Osteoblast (primary cell): ENCODE data around the gene ARMC9. TPM values are rescaled to one million over a fixed set of nuclear protein-coding genes. Genes with fewer than 3 reads are reported as not detected.
"Not testable (repeated sequence)": the region's sequence is repeated elsewhere in the genome, so short reads cannot be mapped to it uniquely, and the experiment has no call there.

ENCODE experiments used
- DNase-seq: peaks from one replicate; pipeline ENCODE4 v3.0.0; 2011; ENCODE audit warnings: low spot score, mixed read lengths; ENCODE audit not compliant: insufficient read length; ENCODE audit errors: missing footprints
- H2AFZ ChIP-seq: 2 replicates; pipeline ENCODE4 v1.6.0; 2011; ENCODE audit warnings: mild to moderate bottlenecking, low read length
- H3K27ac ChIP-seq: 2 replicates; pipeline ENCODE4 v1.5.1; 2011; ENCODE audit warnings: mild to moderate bottlenecking, low read depth, low read length, moderate library complexity
- H3K27me3 ChIP-seq: 2 replicates; pipeline ENCODE4 v1.6.0; 2012; ENCODE audit warnings: mild to moderate bottlenecking, control low read depth, inconsistent platforms, low read length, moderate library complexity; ENCODE audit not compliant: insufficient read depth
- H3K36me3 ChIP-seq: 2 replicates; pipeline ENCODE4 v1.5.1; 2011; ENCODE audit warnings: mild to moderate bottlenecking, low read length, control low read depth, moderate library complexity; ENCODE audit not compliant: insufficient read depth
- H3K4me1 ChIP-seq: 2 replicates; pipeline ENCODE4 v1.5.1; 2011; ENCODE audit warnings: mild to moderate bottlenecking, low read length, control low read depth, moderate library complexity; ENCODE audit not compliant: insufficient read depth
- H3K4me2 ChIP-seq: 2 replicates; pipeline ENCODE4 v1.6.0; 2011; ENCODE audit warnings: mild to moderate bottlenecking, low read length; ENCODE audit not compliant: insufficient read depth
- H3K4me3 ChIP-seq: fragments of 200-600 bp; sonication (generic); 3 replicates; pipeline ENCODE4 v1.5.1; 2012; ENCODE audit warnings: mild to moderate bottlenecking, low read length, inconsistent platforms; ENCODE audit not compliant: insufficient read depth
- H3K79me2 ChIP-seq: 2 replicates; pipeline ENCODE4 v1.6.0; 2012; ENCODE audit warnings: mild to moderate bottlenecking, low read length, control low read depth, inconsistent platforms; ENCODE audit not compliant: insufficient read depth
- H3K9me3 ChIP-seq: 2 replicates; pipeline ENCODE4 v1.5.1; 2011; ENCODE audit warnings: low read depth, low read length, control low read depth
- H4K20me1 ChIP-seq: 2 replicates; pipeline ENCODE4 v1.6.0; 2012; ENCODE audit warnings: mild to moderate bottlenecking, low read length, control low read depth; ENCODE audit not compliant: insufficient read depth
- total RNA-seq: library from RNA; depleted of rRNA; stranded (reverse); fragments of >200 nt; gene quantifications from 2 replicates; pipeline ENCODE4 v1.2.3, GENCODE V29; 2012
- TF ChIP-seq, protein P1 (sequence below): IDR thresholded peaks from 2 replicates; pipeline ENCODE4 v1.5.1; 2011; ENCODE audit warnings: mild to moderate bottlenecking, low read depth, low read length, moderate library complexity; ENCODE audit errors: extremely low read depth

The ARMC9 gene
- total RNA-seq, 1 donor: 221 TPM

DNA sequence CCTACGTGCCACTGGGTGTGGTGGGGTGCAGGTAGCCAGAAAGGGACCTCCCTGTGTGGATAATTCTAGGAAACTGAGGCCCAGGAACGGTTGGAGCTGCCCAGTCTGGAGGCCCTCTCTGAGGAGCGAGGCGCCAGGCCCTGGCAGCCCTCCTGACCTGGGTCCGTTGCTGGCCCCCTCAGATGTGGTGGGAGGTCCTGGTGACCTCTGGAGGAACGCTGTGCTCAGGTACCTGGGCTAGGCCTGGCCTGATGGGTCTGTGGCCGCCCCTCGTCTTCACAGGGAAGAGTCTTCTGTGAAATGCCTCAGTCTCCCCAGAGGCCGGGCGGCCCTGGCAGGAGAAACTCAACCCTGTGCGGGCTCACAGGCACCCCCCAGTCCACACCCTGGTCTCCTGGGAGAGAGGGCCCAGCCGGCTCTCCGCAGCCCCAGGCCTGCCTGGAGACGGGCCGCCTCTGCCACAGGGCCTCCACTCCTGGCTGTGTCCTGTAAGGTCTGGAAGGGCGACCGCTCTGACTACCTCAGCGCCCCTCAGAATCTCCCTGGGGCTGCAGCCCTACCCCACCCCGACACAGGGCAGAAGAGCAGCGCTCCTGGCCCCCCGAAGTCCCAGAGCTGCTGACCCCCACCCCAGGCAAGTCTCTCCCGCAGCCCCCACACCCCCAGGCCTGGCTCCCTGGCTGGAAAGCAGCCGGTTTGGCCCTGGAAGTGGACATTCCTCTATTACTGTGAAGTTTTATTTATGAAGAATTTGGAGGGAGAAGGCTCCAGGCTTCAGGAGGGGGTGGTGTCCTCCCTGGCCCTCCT lies 200.8 kb downstream of the ARMC9 start:
- Histone ChIP-seq H3K36me3 (no peaks in the 10 kb centered on the region), H3K27me3 (peaks cover 28% of the 10 kb centered on the region), H4K20me1 (no peaks in the 10 kb centered on the region), H3K4me2 (no peak overlapping the region), H2AFZ (no peak overlapping the region), H3K4me1 (peaks cover 14% of the 10 kb centered on the region), H3K79me2 (no peaks in the 10 kb centered on the region), H3K27ac (no peak overlapping the region), H3K4me3 (no peak overlapping the region), H3K9me3 (no peaks in the 10 kb centered on the region)
- peak; percentile 78 for DNase-seq
- TF ChIP-seq, protein P1, sequence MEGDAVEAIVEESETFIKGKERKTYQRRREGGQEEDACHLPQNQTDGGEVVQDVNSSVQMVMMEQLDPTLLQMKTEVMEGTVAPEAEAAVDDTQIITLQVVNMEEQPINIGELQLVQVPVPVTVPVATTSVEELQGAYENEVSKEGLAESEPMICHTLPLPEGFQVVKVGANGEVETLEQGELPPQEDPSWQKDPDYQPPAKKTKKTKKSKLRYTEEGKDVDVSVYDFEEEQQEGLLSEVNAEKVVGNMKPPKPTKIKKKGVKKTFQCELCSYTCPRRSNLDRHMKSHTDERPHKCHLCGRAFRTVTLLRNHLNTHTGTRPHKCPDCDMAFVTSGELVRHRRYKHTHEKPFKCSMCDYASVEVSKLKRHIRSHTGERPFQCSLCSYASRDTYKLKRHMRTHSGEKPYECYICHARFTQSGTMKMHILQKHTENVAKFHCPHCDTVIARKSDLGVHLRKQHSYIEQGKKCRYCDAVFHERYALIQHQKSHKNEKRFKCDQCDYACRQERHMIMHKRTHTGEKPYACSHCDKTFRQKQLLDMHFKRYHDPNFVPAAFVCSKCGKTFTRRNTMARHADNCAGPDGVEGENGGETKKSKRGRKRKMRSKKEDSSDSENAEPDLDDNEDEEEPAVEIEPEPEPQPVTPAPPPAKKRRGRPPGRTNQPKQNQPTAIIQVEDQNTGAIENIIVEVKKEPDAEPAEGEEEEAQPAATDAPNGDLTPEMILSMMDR: no peak

DNA sequence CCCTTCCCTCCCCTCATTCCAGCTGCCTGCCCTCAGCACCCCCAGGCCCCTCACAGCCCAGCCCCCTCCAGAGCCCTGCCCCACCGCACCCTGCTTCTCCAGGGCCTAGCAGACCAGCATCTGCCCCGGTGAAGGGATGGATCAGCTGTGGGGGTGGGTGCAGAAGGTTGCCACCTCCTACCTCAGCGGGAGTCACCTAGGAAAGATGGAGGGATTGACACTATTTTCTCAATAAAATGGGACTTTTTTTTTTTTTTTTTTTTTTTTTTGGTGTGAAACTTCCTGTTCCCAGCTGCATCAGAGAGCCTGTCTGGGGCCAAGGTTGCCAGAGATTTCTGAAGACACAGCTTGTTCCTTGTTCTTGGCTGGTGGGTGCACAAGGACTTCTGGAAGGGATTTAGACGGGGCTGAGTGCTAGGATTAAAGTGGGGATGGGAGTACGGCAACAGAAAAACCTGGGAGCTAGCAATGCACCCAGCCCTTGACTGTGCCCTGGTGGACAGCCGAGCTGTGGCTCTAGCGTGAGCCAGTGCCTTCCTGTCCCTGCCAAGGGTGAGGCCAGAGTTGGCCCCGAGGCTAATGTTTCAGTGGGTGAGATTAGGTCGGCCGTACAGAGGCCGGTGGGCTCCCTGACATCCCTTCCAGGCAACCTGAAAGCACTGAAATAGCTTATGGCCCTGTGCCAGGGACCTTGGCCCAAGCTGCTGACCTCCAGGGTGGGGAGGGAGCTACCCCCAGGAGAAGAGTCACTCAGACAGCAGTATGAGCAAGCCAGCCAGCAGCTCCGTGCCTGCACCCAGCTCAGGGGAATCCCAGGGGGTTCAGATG lies 201.6 kb downstream of the ARMC9 start:
- Histone ChIP-seq H3K4me1 (peaks cover 14% of the 10 kb centered on the region), H2AFZ (no peak overlapping the region), H3K27ac (no peak overlapping the region), H3K4me3 (no peak overlapping the region), H3K9me3 (no peaks in the 10 kb centered on the region), H3K36me3 (no peaks in the 10 kb centered on the region), H3K79me2 (no peaks in the 10 kb centered on the region), H3K4me2 (no peak overlapping the region), H4K20me1 (no peaks in the 10 kb centered on the region), H3K27me3 (peaks cover 19% of the 10 kb centered on the region)
- peak; percentile 88 for DNase-seq
- TF ChIP-seq, protein P1: peak; percentile 8

DNA sequence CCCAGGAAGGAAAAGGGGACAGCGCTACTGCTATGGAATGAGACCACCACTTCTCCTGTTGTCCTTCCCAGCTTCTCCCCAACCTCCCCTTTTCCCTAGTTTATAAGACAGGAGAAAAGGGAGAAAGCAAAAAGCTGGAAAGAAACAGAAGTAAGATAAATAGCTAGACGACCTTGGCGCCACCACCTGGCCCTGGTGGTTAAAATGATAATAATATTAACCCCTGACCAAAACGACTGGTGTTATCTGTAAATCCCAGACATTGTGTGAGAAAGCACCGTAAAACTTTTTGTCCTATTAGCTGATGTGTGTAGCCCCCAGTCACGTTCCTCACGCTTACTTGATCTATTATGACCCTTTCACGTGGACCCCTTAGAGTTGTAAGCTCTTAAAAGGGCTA lies 202.2 kb downstream of the ARMC9 start:
- H3K4me1 ChIP-seq: peaks cover 14% of the 10 kb centered on the region
- H3K79me2 ChIP-seq, H3K27ac ChIP-seq, H3K36me3 ChIP-seq, H3K4me2 ChIP-seq, H3K4me3 ChIP-seq, DNase-seq, H2AFZ ChIP-seq, H3K9me3 ChIP-seq, H4K20me1 ChIP-seq: not testable (repeated sequence)
- H3K27me3 ChIP-seq: peaks cover 15% of the 10 kb centered on the region

DNA sequence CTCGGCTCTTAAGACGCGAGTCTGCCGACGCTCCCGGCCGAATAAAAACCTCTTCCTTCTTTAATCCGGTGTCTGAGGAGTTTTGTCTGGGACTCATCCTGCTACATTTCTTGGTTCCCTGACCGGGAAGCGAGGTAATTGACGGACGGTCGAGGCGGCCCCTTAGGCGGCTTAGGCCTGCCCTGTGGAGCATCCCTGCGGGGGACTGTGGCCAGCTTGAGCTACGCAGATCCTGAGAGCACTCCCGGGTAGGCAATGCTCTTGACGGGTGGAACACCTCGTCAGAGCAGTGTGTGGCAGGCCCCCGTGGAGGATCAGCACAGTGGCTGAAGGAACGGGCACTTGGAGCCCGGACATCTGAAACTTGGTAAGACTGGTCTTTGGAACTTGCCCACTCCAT lies 202.7 kb downstream of the ARMC9 start:
- Histone ChIP-seq H3K4me1 (peaks cover 17% of the 10 kb centered on the region), H3K27me3 (peaks cover 12% of the 10 kb centered on the region)
- not testable (repeated sequence) for H3K36me3 ChIP-seq, H3K4me2 ChIP-seq, H2AFZ ChIP-seq, H4K20me1 ChIP-seq, H3K79me2 ChIP-seq, DNase-seq, H3K9me3 ChIP-seq, H3K27ac ChIP-seq, H3K4me3 ChIP-seq

DNA sequence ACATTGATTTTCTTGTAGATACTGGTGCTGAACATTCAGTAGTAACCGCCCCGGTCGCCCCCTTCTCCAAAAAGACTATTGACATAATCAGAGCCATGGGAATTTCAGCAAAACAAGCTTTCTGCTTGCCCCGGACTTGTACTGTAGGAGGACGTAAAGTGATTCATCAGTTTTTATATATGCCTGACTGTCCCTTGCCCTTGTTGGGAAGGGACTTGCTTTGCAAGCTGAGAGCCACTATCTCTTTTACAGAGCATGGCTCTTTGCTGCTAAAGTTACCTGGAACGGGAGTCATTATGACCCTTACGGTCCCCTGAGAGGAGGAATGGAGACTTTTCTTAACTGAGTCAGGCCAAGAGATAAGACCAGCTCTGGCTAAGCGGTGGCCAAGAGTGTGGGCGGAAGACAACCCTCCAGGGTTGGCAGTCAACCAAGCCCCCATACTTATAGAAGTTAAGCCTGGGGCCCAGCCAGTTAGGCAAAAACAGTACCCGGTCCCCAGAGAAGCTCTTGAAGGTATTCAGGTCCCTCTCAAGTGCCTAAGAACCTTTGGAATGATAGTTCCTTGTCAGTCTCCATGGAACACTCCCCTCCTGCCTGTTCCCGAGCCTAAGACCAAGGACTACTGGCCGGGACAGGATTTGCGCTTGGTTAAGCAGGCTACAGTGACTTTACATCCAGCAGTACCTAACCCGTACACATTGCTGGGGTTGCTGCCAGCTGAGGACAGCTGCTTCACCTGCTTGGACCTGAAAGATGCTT lies 205.2 kb downstream of the ARMC9 start:
- H3K4me2 ChIP-seq: peak overlapping the region; percentile 63
- DNase-seq: peak; percentile 50
- H3K36me3 ChIP-seq, H4K20me1 ChIP-seq, H2AFZ ChIP-seq, H3K4me3 ChIP-seq, H3K79me2 ChIP-seq, H3K9me3 ChIP-seq, H3K27me3 ChIP-seq, H3K27ac ChIP-seq: not testable (repeated sequence)
- peaks cover 23% of the 10 kb centered on the region for H3K4me1 ChIP-seq

DNA sequence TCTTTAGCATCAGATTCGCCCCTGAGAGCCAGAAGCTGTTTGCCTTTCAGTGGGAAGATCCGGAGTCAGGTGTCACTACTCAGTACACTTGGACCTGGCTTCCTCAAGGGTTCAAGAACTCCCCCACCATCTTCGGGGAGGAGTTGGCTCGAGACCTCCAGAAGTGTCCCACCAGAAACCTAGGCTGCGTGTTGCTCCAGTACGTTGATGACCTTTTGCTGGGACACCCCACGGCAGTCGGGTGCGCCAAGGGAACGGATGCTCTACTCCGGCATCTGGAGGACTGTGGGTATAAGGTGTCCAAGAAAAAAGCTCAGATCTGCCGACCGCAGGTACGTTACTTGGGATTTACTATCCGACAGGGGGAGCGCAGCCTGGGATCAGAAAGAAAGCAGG lies 205.8 kb downstream of the ARMC9 start:
- DNase-seq, H3K27me3 ChIP-seq, H3K79me2 ChIP-seq, H3K9me3 ChIP-seq, H3K4me2 ChIP-seq, H3K4me3 ChIP-seq, H4K20me1 ChIP-seq, H3K36me3 ChIP-seq, H2AFZ ChIP-seq, H3K27ac ChIP-seq: not testable (repeated sequence)
- H3K4me1 ChIP-seq: peaks cover 23% of the 10 kb centered on the region
